Measurements from ENCODE around the gene TRPV4.

TRPV4 gene

DNA sequence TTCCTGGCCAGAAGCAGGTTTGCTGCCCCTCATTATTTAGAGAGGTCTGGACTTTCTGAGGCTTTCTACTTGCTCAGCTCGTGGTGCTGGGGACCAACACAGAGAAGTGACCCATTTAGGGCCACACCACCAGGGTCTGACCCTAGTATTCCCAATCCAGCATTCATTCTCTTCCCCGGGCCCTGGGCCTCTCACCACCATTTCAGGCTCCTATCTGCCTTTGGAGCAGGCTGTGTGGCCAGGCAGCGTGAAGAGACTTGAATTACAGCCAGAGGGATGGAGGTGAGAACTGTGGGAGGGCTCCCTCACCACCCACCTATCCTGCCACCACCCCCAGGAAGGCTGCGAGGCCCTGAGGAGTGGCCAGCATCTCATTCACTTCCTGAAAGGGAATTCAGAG, 95.0 kb downstream of the TRPV4 start:
- H3K36me3 ChIP-seq (ENCODE audit: insufficient read depth), result no peaks in the 10 kb centered on the region
- TF ChIP-seq, protein P1, sequence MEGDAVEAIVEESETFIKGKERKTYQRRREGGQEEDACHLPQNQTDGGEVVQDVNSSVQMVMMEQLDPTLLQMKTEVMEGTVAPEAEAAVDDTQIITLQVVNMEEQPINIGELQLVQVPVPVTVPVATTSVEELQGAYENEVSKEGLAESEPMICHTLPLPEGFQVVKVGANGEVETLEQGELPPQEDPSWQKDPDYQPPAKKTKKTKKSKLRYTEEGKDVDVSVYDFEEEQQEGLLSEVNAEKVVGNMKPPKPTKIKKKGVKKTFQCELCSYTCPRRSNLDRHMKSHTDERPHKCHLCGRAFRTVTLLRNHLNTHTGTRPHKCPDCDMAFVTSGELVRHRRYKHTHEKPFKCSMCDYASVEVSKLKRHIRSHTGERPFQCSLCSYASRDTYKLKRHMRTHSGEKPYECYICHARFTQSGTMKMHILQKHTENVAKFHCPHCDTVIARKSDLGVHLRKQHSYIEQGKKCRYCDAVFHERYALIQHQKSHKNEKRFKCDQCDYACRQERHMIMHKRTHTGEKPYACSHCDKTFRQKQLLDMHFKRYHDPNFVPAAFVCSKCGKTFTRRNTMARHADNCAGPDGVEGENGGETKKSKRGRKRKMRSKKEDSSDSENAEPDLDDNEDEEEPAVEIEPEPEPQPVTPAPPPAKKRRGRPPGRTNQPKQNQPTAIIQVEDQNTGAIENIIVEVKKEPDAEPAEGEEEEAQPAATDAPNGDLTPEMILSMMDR (conservative IDR thresholded peaks at IDR 0.05; ENCODE audit: low read depth, low read length), result no peak
- no peak overlapping the region for H3K4me2 ChIP-seq
- no peak overlapping the region for H3K9ac ChIP-seq
- no peaks in the 10 kb centered on the region for H3K27me3 ChIP-seq (ENCODE audit: insufficient read depth, low read depth)
- no peaks in the 10 kb centered on the region for H4K20me1 ChIP-seq (ENCODE audit: insufficient read depth)
- H3K4me3 ChIP-seq (IDR thresholded peaks at IDR 0.05; ENCODE audit: insufficient read depth, low read depth, low read length), result no peak overlapping the region
- no peaks in the 10 kb centered on the region for H3K79me2 ChIP-seq (ENCODE audit: insufficient read depth, low read depth)
- no peak overlapping the region for H2AFZ ChIP-seq (ENCODE audit: low read depth)
- no peaks in the 10 kb centered on the region for H3K4me1 ChIP-seq (ENCODE audit: low read depth, poor library complexity, severe bottlenecking)
- H3K27ac ChIP-seq, result no peak overlapping the region

DNA sequence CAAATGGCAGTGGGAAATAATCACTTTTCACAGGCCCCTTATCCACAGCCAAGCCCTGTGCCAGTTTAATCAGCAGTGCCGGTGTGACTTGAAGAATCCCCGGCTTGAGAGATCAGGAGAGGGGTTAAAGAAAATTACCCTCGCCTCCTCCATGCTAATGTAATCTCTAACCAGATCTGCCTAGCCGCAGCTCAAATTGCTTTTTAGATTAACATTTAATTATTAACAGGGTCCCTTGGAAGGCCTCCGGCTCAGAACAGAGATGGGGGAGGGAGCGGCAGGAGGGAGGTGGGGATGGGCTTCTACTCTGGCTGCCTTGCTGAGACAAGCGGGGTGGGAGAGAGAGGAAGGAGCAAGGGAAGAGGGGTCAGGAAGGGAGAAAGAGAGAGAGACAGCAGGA, 95.6 kb downstream of the TRPV4 start:
- no peaks in the 10 kb centered on the region for H3K27me3 ChIP-seq (ENCODE audit: insufficient read depth, low read depth)
- H3K9ac ChIP-seq, result no peak overlapping the region
- no peak overlapping the region for H3K4me2 ChIP-seq
- no peak overlapping the region for H3K27ac ChIP-seq
- H4K20me1 ChIP-seq (ENCODE audit: insufficient read depth), result no peaks in the 10 kb centered on the region
- TF ChIP-seq, protein P1 (conservative IDR thresholded peaks at IDR 0.05; ENCODE audit: low read depth, low read length), result no peak
- no peak overlapping the region for H3K4me3 ChIP-seq (IDR thresholded peaks at IDR 0.05; ENCODE audit: insufficient read depth, low read depth, low read length)
- H3K79me2 ChIP-seq (ENCODE audit: insufficient read depth, low read depth), result no peaks in the 10 kb centered on the region
- no peak overlapping the region for H2AFZ ChIP-seq (ENCODE audit: low read depth)
- no peaks in the 10 kb centered on the region for H3K4me1 ChIP-seq (ENCODE audit: low read depth, poor library complexity, severe bottlenecking)
- no peaks in the 10 kb centered on the region for H3K36me3 ChIP-seq (ENCODE audit: insufficient read depth)

DNA sequence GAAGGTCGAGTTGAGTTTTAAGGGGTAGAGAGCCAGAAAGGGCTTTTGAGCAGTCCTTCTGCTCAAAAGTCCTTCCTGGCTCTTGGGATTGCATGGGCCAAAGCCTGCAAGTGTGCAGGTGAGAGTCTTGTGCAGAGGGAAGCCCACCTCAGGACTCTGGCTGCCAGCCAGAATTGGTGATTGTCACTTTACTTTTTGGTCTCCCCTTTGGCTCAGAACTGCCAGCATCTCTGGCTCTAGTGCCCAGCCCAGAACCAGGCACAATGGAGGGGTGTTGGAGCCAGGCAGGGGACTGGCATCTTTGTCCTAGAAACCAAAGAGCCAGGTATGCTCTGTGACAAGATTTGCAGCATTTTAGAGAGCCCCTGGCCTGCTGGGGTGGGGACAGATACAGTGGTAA, 96.1 kb downstream of the TRPV4 start:
- no peak overlapping the region for H3K27ac ChIP-seq
- no peaks in the 10 kb centered on the region for H3K36me3 ChIP-seq (ENCODE audit: insufficient read depth)
- no peak overlapping the region for H3K4me3 ChIP-seq (IDR thresholded peaks at IDR 0.05; ENCODE audit: insufficient read depth, low read depth, low read length)
- no peaks in the 10 kb centered on the region for H3K79me2 ChIP-seq (ENCODE audit: insufficient read depth, low read depth)
- no peak overlapping the region for H3K9ac ChIP-seq
- H3K4me2 ChIP-seq, result no peak overlapping the region
- H3K4me1 ChIP-seq (ENCODE audit: low read depth, poor library complexity, severe bottlenecking), result no peaks in the 10 kb centered on the region
- H4K20me1 ChIP-seq (ENCODE audit: insufficient read depth), result no peaks in the 10 kb centered on the region
- no peaks in the 10 kb centered on the region for H3K27me3 ChIP-seq (ENCODE audit: insufficient read depth, low read depth)
- TF ChIP-seq, protein P1 (conservative IDR thresholded peaks at IDR 0.05; ENCODE audit: low read depth, low read length), result no peak
- no peak overlapping the region for H2AFZ ChIP-seq (ENCODE audit: low read depth)

DNA sequence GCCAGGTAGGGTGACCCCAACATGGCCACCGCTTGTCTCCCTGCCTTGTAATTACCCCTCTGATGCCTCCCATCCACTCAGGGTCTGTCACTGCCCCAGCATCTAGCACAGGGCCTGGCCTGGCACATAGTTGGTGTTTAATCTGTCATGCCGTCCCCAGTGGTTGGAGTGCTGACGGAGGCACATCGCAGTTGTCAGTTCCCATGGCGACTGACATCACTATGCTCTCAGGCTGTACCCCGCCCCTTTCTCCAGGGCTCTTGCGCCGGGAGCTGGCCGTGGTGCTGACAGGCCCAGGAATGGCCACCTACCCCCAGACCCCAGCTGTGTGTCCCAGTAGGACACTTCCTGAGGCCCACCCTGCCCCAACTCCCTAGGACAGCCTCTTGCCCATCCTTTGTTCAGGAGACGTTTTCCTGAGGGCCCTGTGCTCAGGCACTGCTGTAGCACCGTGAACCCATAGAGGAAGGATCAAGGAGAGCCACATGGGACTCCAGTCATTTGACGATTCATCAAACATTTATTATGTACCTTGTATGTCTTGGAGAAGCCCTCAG, 96.6 kb downstream of the TRPV4 start:
- Histone ChIP-seq H3K9ac (no peak overlapping the region), H2AFZ (ENCODE audit: low read depth) (no peak overlapping the region), H3K79me2 (ENCODE audit: insufficient read depth, low read depth) (no peaks in the 10 kb centered on the region), H3K27me3 (ENCODE audit: insufficient read depth, low read depth) (no peaks in the 10 kb centered on the region), H3K27ac (no peak overlapping the region), H3K4me3 (IDR thresholded peaks at IDR 0.05; ENCODE audit: insufficient read depth, low read depth, low read length) (no peak overlapping the region), H3K36me3 (ENCODE audit: insufficient read depth) (no peaks in the 10 kb centered on the region), H3K4me1 (ENCODE audit: low read depth, poor library complexity, severe bottlenecking) (no peaks in the 10 kb centered on the region), H3K4me2 (no peak overlapping the region), H4K20me1 (ENCODE audit: insufficient read depth) (no peaks in the 10 kb centered on the region)
- TF ChIP-seq, protein P1 (conservative IDR thresholded peaks at IDR 0.05; ENCODE audit: low read depth, low read length), result no peak
